ENCODE data around the gene MAP7D3.

DNA sequence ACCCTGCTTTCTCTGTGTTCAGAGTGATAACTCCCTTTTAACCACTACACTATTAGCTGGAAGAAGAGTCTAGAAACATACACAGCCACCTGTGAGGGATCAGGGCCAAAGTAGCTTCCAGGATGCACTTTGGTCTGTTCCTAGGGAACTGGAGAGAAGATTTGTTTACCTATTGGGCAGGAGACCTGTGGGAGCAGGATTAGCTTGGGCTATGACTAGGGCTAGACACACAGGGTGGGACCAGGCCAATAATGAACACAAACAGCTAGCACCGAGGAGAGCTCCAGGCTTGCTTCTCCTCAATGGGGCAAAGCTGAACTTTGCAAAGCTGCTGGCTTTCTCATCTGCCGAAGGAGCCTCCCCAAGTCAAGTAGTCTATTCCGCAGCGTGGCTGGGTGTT lies 24.4 kb upstream of the MAP7D3 start:
- TF ChIP-seq MAFK (IDR thresholded peaks at IDR 0.05; ENCODE audit: low read depth, low read length) (no peak), POLR2A (IDR thresholded peaks at IDR 0.05; ENCODE audit: control extremely low read depth in 1 of 2, low read depth in 2 of 2, low read length in 2 of 2) (no peak), EGR1 (IDR thresholded peaks at IDR 0.05; ENCODE audit: borderline replicate concordance, low read depth, low read length) (no peak), POU5F1 (IDR thresholded peaks at IDR 0.05; ENCODE audit: low read depth, low read length) (no peak), BRCA1 (IDR thresholded peaks at IDR 0.05; ENCODE audit: low read depth, low read length) (no peak), JUND (IDR thresholded peaks at IDR 0.05; ENCODE audit: low read length) (no peak)
- TF ChIP-seq, protein P1, sequence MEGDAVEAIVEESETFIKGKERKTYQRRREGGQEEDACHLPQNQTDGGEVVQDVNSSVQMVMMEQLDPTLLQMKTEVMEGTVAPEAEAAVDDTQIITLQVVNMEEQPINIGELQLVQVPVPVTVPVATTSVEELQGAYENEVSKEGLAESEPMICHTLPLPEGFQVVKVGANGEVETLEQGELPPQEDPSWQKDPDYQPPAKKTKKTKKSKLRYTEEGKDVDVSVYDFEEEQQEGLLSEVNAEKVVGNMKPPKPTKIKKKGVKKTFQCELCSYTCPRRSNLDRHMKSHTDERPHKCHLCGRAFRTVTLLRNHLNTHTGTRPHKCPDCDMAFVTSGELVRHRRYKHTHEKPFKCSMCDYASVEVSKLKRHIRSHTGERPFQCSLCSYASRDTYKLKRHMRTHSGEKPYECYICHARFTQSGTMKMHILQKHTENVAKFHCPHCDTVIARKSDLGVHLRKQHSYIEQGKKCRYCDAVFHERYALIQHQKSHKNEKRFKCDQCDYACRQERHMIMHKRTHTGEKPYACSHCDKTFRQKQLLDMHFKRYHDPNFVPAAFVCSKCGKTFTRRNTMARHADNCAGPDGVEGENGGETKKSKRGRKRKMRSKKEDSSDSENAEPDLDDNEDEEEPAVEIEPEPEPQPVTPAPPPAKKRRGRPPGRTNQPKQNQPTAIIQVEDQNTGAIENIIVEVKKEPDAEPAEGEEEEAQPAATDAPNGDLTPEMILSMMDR (IDR thresholded peaks at IDR 0.05; ENCODE audit: control extremely low read depth in 1 of 3, insufficient read depth in 1 of 3, low read depth in 1 of 3, low read length in 3 of 3): no peak
